Smooth muscle cell (in vitro differentiated cells): ENCODE data around the gene SIGLEC10. TPM values are rescaled to one million over a fixed set of nuclear protein-coding genes. Genes with fewer than 3 reads are reported as not detected.
A peak's percentile ranks its signal among the peaks of the same experiment; 100 is the strongest.
"Not testable (repeated sequence)": the region's sequence is repeated elsewhere in the genome, so short reads cannot be mapped to it uniquely, and the experiment has no call there.

ENCODE experiments used
- DNase-seq: peaks from one replicate; lab custom pipeline; 2025; ENCODE audit not compliant: unreplicated experiment; lab: John Stamatoyannopoulos, UW
- H2AFZ ChIP-seq: fragments of 200-600 bp; sonication (generic); 2 replicates; pipeline ENCODE4 v1.6.0; 2016; ENCODE audit warnings: antibody characterized with exemption, low read depth, mild to moderate bottlenecking
- H3F3A ChIP-seq: fragments of 200-600 bp; sonication (generic); 2 replicates; pipeline ENCODE4 v1.6.0; 2017; ENCODE audit warnings: antibody characterized with exemption, low read depth
- H3K27ac ChIP-seq: fragments of 200-600 bp; sonication (generic); 2 replicates; pipeline ENCODE4 v1.5.1; 2016; ENCODE audit warnings: low read depth, mild to moderate bottlenecking
- H3K27me3 ChIP-seq: fragments of 200-600 bp; sonication (generic); 2 replicates; pipeline ENCODE4 v1.6.1; 2016; ENCODE audit warnings: low read depth, mild to moderate bottlenecking
- H3K36me3 ChIP-seq: fragments of 200-600 bp; sonication (generic); 2 replicates; pipeline ENCODE4 v1.5.1; 2016; ENCODE audit warnings: low read depth
- H3K4me1 ChIP-seq: fragments of 200-600 bp; sonication (generic); 2 replicates; pipeline ENCODE4 v1.5.1; 2016; ENCODE audit warnings: low read depth
- H3K4me2 ChIP-seq: fragments of 200-600 bp; sonication (generic); 2 replicates; pipeline ENCODE4 v1.6.0; 2016; ENCODE audit warnings: mild to moderate bottlenecking
- H3K4me3 ChIP-seq: fragments of 200-600 bp; sonication (generic); 2 replicates; pipeline ENCODE4 v1.5.1; 2016; ENCODE audit warnings: mild to moderate bottlenecking
- H3K79me2 ChIP-seq: fragments of 200-600 bp; sonication (generic); 2 replicates; pipeline ENCODE4 v1.6.0; 2016; ENCODE audit warnings: low read depth, mild to moderate bottlenecking
- H3K9ac ChIP-seq: fragments of 200-600 bp; sonication (generic); 2 replicates; pipeline ENCODE4 v1.6.0; 2016; ENCODE audit warnings: low read depth
- H3K9me3 ChIP-seq: fragments of 200-600 bp; sonication (generic); replicated peaks from 2 replicates; pipeline ENCODE4 v1.5.1; 2016; ENCODE audit warnings: low read depth
- H4K20me1 ChIP-seq: fragments of 200-600 bp; sonication (generic); 2 replicates; pipeline ENCODE4 v1.6.0; 2016; ENCODE audit warnings: low read depth
- CTCF ChIP-seq: fragments of 200-600 bp; sonication (generic); IDR thresholded peaks from 2 replicates; pipeline ENCODE4 v1.5.1; 2017; ENCODE audit warnings: borderline replicate concordance, mild to moderate bottlenecking, antibody characterized with exemption; ENCODE audit not compliant: insufficient read depth, poor library complexity, severe bottlenecking
- WGBS: methylation state at CpG from one replicate; pipeline ENCODE4 v1.1.7; 2016; ENCODE audit warnings: low lambda C conversion rate; 5-methylcytosine and 5-hydroxymethylcytosine counted together
- polyA plus RNA-seq: library from polyadenylated mRNA; unstranded; fragments of >200 nt; fragmentation: Nextera tagmentation; extraction: Ambion mirVana; gene quantifications from 2 replicates; pipeline ENCODE4 v1.2.1, GENCODE V29; 2016
- total RNA-seq: library from RNA; depleted of rRNA; stranded (reverse); fragments of >200 nt; gene quantifications from 2 replicates; pipeline ENCODE4 v1.2.3, GENCODE V29; 2014

Gene SIGLEC10
- total and polyA plus RNA-seq, 2 experiments from 2014 or later = not detected

GRCh38 chr19:51410950-51411748 lies 6.3 kb downstream of the SIGLEC10 start:
- WGBS = 94% methylated on average over 15 of the region's 15 CpGs

GRCh38 chr19:51407511-51408131 lies 9.8 kb downstream of the SIGLEC10 start:
- Histone ChIP-seq H3K4me2 (no peak overlapping the region), H3K27me3 (no peaks in the 10 kb centered on the region), H3K79me2 (no peaks in the 10 kb centered on the region), H3K9me3 (no peaks in the 10 kb centered on the region), H3K4me1 (no peaks in the 10 kb centered on the region), H3K27ac (no peak overlapping the region), H3K4me3 (no peak overlapping the region), H3K36me3 (no peaks in the 10 kb centered on the region), H2AFZ (no peak overlapping the region), H3K9ac (no peak overlapping the region), H3F3A (no peaks in the 10 kb centered on the region), H4K20me1 (no peaks in the 10 kb centered on the region)
- 58% methylated on average over 6 of the region's 6 CpGs for WGBS
- DNase-seq = no peak
- TF ChIP-seq CTCF = peak; percentile 19

More at GRCh38 chr19:51410950-51411748, 6.3 kb downstream of the SIGLEC10 start:
- no peak overlapping the region for H3K27ac ChIP-seq
- no peaks in the 10 kb centered on the region for H3K27me3 ChIP-seq
- DNase-seq = no peak
- H3K4me2 ChIP-seq = no peak overlapping the region
- no peak overlapping the region for H3K9ac ChIP-seq
- no peaks in the 10 kb centered on the region for H4K20me1 ChIP-seq
- H3K36me3 ChIP-seq = no peaks in the 10 kb centered on the region
- no peak for TF ChIP-seq CTCF
- H3K9me3 ChIP-seq = no peaks in the 10 kb centered on the region
- no peak overlapping the region for H3K4me3 ChIP-seq
- no peaks in the 10 kb centered on the region for H3K79me2 ChIP-seq
- H3F3A ChIP-seq = no peaks in the 10 kb centered on the region
- no peaks in the 10 kb centered on the region for H3K4me1 ChIP-seq
- H2AFZ ChIP-seq = no peak overlapping the region

- 95% methylated on average over 9 of the region's 9 CpGs for WGBS
- Histone ChIP-seq H3K27ac (no peak overlapping the region), H3K36me3 (no peaks in the 10 kb centered on the region), H3K4me3 (no peak overlapping the region), H3K4me2 (no peak overlapping the region), H3K9ac (no peak overlapping the region), H3K79me2 (no peaks in the 10 kb centered on the region), H4K20me1 (no peaks in the 10 kb centered on the region), H3F3A (no peaks in the 10 kb centered on the region), H3K4me1 (no peaks in the 10 kb centered on the region), H3K27me3 (no peaks in the 10 kb centered on the region), H3K9me3 (no peaks in the 10 kb centered on the region), H2AFZ (no peak overlapping the region)
- no peak for DNase-seq
- no peak for TF ChIP-seq CTCF
Observed at GRCh38 chr19:51402117-51402516, 15.3 kb downstream of the SIGLEC10 start.

- H3K9ac ChIP-seq, H3K4me1 ChIP-seq, H3K27ac ChIP-seq, H4K20me1 ChIP-seq, H3K79me2 ChIP-seq, H3K9me3 ChIP-seq, DNase-seq, H3K4me2 ChIP-seq, H3K36me3 ChIP-seq, H3K4me3 ChIP-seq, H3K27me3 ChIP-seq, H2AFZ ChIP-seq, H3F3A ChIP-seq: not testable (repeated sequence)
- WGBS = 75% methylated on average over 7 of the region's 7 CpGs
Observed at GRCh38 chr19:51399936-51400335, 17.5 kb downstream of the SIGLEC10 start.
